HEK293T (cell line): Measurements from ENCODE around the gene POMT1.

ENCODE experiments used
- CTCF ChIA-PET: fragments of 350-600 bp; formaldehyde crosslinking; extraction: SDS; loops from one replicate; lab custom pipeline; 2021; ENCODE audit warnings: antibody characterized with exemption, inconsistent platforms; lab: Yijun Ruan, JAX
- POLR2A ChIA-PET: fragments of 350-600 bp; formaldehyde crosslinking; extraction: SDS; loops from one replicate; lab custom pipeline; 2020; ENCODE audit warnings: antibody characterized with exemption, inconsistent platforms; lab: Yijun Ruan, JAX
- DNase-seq: peaks from one replicate; pipeline ENCODE4 v3.0.0; 2012; ENCODE audit warnings: mixed read lengths; ENCODE audit errors: extremely low spot score
- ARNT ChIP-seq: fragments of 450-650 bp; IDR thresholded peaks from 2 replicates; pipeline ENCODE4 v1.6.1; 2017; ENCODE audit warnings: mild to moderate bottlenecking
- BHLHE40 ChIP-seq: fragments of 450-650 bp; IDR thresholded peaks from 2 replicates; pipeline ENCODE4 v1.6.1; 2016; ENCODE audit warnings: mild to moderate bottlenecking, moderate library complexity, borderline replicate concordance
- CTBP1 ChIP-seq: fragments of 450-650 bp; IDR thresholded peaks from 2 replicates; pipeline ENCODE4 v1.6.1; 2016; ENCODE audit warnings: borderline replicate concordance
- ELF4 ChIP-seq: fragments of 450-650 bp; IDR thresholded peaks from 2 replicates; pipeline ENCODE4 v1.6.1; 2017; ENCODE audit warnings: antibody characterized with exemption
- FOXA1 ChIP-seq: fragments of 450-650 bp; IDR thresholded peaks from 2 replicates; pipeline ENCODE4 v1.6.1; 2016; ENCODE audit warnings: mild to moderate bottlenecking
- FOXK2 ChIP-seq: fragments of 450-650 bp; IDR thresholded peaks from 2 replicates; pipeline ENCODE4 v1.6.1; 2016; ENCODE audit warnings: mild to moderate bottlenecking
- FOXM1 ChIP-seq: fragments of 450-650 bp; IDR thresholded peaks from 2 replicates; pipeline ENCODE4 v1.6.1; 2017; ENCODE audit warnings: mild to moderate bottlenecking, borderline replicate concordance
- HDGF ChIP-seq: fragments of 450-650 bp; IDR thresholded peaks from 2 replicates; pipeline ENCODE4 v1.6.1; 2017; ENCODE audit warnings: antibody characterized with exemption, borderline replicate concordance
- L3MBTL2 ChIP-seq: fragments of 450-650 bp; conservative IDR thresholded peaks from 2 replicates; pipeline ENCODE4 v1.6.1; 2016; ENCODE audit warnings: mild to moderate bottlenecking
- LEF1 ChIP-seq: fragments of 450-650 bp; IDR thresholded peaks from 2 replicates; pipeline ENCODE4 v1.6.1; 2017; ENCODE audit warnings: mild to moderate bottlenecking, borderline replicate concordance
- NFRKB ChIP-seq: fragments of 450-650 bp; IDR thresholded peaks from 2 replicates; pipeline ENCODE4 v1.6.1; 2016; ENCODE audit warnings: mild to moderate bottlenecking, moderate library complexity
- SP1 ChIP-seq: fragments of 450-650 bp; IDR thresholded peaks from 2 replicates; pipeline ENCODE4 v1.6.1; 2017
- SUZ12 ChIP-seq: fragments of 450-650 bp; IDR thresholded peaks from 2 replicates; pipeline ENCODE4 v1.6.1; 2016; ENCODE audit warnings: mild to moderate bottlenecking
- TARDBP ChIP-seq: fragments of 450-650 bp; IDR thresholded peaks from 2 replicates; pipeline ENCODE4 v1.6.1; 2016
- ZNF384 ChIP-seq: fragments of 450-650 bp; IDR thresholded peaks from 2 replicates; pipeline ENCODE4 v1.6.1; 2016
- TF ChIP-seq, protein P1 (sequence below): fragments of 450-650 bp; IDR thresholded peaks from 2 replicates; pipeline ENCODE4 v1.6.1; 2016

The POMT1 gene

DNA sequence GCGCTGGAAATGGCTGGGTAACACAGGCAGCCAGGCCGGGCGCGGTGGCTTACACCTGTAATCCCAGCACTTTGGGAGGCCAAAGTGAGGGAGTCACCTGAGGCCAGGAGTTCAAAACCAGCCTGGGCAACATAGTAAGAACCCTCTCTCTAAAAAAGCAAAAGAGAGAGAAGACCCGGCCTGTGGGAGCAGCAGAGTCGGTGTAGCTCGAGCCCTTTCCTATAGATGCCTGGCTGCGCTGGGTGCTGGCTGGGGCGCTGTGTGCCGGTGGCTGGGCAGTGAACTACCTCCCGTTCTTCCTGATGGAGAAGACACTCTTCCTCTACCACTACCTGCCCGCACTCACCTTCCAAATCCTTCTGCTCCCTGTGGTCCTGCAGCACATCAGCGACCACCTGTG, 19.1 kb downstream of the POMT1 start:
- POLR2A ChIA-PET, result no interaction called here
- TF ChIP-seq FOXK2, result no peak
- no peak for TF ChIP-seq SP1
- TF ChIP-seq ARNT, result no peak
- no peak for TF ChIP-seq SUZ12
- DNase-seq, result no peak
- CTCF ChIA-PET, result no interaction called here

DNA sequence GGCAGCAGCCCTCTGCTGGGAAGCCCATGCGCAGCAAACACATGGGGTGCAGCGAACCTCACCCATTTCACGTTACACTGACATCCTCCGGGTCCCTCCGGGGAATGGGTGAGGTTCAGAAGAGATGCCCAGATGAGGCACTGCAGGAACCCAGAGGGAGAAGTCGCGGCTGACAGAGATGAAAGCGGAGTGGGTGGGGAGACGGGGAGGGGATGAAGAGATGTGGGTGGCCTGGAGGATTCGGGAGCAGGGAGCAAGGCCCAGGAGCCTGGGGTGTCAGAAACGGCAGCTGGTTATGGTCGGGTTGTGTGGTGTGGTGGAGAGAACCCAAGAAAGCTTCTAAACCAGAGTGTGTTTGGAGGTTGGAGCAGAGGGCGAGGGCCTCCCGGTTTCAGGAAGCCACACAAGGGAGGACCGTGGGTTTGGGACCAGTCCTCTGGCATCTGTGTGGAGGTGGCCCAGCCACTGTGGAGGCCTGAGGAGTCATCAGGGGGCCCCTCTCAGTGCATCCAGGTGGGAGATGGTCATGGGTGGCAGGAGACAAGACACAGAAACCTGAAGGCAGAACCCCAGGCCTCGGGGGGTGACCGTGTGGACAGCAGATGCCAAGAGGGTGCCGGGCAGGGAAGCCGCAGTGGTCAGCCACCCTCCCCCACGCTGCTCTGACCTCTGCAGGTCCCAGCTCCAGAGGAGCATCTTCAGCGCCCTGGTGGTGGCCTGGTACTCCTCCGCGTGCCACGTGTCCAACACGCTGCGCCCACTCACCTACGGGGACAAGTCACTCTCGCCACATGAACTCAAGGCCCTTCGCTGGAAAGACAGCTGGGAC, 19.8 kb downstream of the POMT1 start:
- CTCF ChIA-PET, result no interaction called here
- no peak for DNase-seq
- TF ChIP-seq FOXM1 (no peak), FOXK2 (no peak), SP1 (no peak), ZNF384 (no peak), CTBP1 (no peak), FOXA1 (no peak), LEF1 (no peak)
- POLR2A ChIA-PET, result interaction anchor here (1.2 to 1.6 kb wide), 2 partner anchors 19 to 24 kb away, joined by 3 read pairs; no protein-coding TSS in a partner anchor

DNA sequence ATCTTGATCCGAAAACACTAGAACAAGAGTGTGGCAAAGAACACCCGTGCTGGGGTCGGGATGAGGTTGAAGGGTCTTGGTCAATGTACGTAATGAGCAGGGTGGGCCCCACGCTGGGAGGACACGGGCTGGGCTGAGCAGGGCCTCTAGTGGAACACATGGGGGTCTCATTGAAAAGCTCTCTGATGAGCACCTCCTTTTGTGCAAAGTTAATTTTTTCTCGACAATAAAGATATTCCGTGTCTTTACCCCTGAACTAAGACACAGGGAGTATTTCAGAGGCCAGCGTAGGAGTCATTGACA, 20.3 kb downstream of the POMT1 start:
- ChIA-PET POLR2A (interaction anchor here (1.2 to 1.6 kb wide), 2 partner anchors 20 to 23 kb away, joined by 3 read pairs; no protein-coding TSS in a partner anchor), CTCF (no interaction called here)
- no peak for TF ChIP-seq FOXA1
- TF ChIP-seq FOXK2, result no peak
- TF ChIP-seq ELF4, result no peak
- TF ChIP-seq BHLHE40, result no peak

DNA sequence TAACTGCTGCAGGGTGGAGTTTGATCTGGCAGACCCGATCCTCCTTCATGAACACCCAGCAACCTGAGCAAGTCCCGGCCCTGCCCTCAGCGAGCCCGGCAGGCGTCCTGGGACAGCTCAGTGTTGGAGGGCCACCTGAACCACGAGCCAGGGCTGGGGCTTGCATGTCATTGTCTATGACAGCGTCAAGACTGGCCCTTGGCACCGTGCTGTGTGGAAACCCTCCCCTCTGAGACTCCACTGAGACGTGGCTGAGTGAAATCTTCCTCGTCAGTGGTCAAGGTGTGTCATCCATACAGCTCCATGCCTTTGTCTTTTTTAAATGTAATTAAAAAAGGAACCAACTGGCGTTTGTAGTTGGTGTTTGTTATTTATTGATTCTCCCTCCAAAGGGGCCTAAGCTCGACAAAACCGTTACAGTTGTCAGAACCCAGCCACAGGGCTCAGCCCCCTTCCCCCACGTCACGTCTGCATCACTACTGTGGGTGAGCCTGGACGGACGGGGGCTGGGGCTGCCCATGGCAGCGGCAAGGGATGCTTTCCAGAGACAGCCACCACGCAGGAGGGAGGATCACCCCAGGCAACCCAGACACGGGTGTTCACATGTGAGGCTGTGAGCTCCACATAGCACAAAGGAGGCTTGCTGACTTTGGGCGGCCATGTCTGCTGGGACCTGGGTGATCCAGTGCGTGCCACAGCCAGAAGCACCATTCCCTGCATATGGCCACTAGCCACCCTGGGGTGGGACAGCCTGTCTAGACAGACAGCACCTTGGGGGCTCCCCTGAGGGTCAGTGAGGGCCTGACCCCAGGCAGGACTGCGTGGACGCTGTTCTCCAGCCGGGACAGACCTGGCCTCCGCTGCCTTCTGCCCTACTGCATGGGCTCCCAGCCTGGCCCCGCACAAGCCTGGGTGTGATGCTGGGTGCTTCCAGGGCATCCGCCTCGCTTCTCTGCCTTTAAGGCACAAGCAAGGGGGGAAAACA, 21.0 kb downstream of the POMT1 start:
- no peak for DNase-seq
- ChIA-PET POLR2A (interaction anchor here (1.2 to 1.6 kb wide), 2 partner anchors 20 to 23 kb away, joined by 3 read pairs; no protein-coding TSS in a partner anchor), CTCF (no interaction called here)
- TF ChIP-seq SP1, result no peak
- no peak for TF ChIP-seq FOXK2
- TF ChIP-seq L3MBTL2, result no peak
- TF ChIP-seq LEF1, result no peak
- no peak for TF ChIP-seq NFRKB
- TF ChIP-seq ELF4, result no peak
- TF ChIP-seq ZNF384, result no peak
- no peak for TF ChIP-seq TARDBP
- TF ChIP-seq HDGF, result no peak
- TF ChIP-seq CTBP1, result no peak
- no peak for TF ChIP-seq FOXM1
- no peak for TF ChIP-seq FOXA1
- no peak for TF ChIP-seq ARNT

More for the DNA sequence above, 20.3 kb downstream of the POMT1 start:
- no peak for DNase-seq

DNA sequence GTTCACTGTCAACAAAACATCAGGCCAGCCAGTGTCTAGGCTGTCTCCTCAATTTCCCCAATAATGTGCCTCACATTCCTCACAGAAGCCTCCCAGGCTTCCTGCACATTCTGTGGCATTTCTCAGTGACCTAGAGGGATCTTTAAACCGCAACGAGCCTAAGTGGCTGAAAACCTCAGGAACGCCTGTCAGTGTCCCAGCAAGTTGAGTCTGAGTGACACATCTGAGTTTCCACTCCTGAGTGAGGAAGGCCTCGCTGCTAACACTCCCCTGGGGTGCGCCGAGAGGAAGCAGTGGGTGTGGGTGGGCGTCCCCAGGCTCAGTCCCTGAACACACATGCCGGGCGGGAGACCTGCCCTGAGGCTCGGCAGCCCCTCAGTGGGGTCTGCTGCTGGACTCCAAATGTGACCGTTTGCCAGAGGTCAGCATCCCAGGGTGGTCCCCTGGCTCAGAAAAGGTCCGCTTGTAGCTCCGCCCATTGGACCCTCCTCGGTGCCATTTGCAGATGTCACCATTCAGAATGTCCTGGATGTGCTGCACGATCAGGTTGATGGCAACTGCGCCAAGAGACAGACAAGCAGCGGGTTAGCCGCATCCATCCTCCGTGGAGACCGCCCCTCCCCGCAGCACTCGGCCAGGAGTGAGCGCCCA, 22.1 kb downstream of the POMT1 start:
- no peak for TF ChIP-seq FOXK2
- TF ChIP-seq CTBP1, result no peak
- TF ChIP-seq FOXA1, result no peak
- no peak for TF ChIP-seq BHLHE40
- TF ChIP-seq, protein P1, sequence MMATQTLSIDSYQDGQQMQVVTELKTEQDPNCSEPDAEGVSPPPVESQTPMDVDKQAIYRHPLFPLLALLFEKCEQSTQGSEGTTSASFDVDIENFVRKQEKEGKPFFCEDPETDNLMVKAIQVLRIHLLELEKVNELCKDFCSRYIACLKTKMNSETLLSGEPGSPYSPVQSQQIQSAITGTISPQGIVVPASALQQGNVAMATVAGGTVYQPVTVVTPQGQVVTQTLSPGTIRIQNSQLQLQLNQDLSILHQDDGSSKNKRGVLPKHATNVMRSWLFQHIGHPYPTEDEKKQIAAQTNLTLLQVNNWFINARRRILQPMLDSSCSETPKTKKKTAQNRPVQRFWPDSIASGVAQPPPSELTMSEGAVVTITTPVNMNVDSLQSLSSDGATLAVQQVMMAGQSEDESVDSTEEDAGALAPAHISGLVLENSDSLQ, result no peak
- no peak for TF ChIP-seq LEF1
- TF ChIP-seq HDGF, result no peak
- no peak for TF ChIP-seq L3MBTL2
- no peak for TF ChIP-seq FOXM1
- no peak for TF ChIP-seq ZNF384
- no peak for TF ChIP-seq SP1
- no peak for TF ChIP-seq ELF4
- TF ChIP-seq ARNT, result no peak
- TF ChIP-seq NFRKB, result no peak
- DNase-seq, result no peak
- CTCF ChIA-PET, result no interaction called here
- POLR2A ChIA-PET, result no interaction called here

DNA sequence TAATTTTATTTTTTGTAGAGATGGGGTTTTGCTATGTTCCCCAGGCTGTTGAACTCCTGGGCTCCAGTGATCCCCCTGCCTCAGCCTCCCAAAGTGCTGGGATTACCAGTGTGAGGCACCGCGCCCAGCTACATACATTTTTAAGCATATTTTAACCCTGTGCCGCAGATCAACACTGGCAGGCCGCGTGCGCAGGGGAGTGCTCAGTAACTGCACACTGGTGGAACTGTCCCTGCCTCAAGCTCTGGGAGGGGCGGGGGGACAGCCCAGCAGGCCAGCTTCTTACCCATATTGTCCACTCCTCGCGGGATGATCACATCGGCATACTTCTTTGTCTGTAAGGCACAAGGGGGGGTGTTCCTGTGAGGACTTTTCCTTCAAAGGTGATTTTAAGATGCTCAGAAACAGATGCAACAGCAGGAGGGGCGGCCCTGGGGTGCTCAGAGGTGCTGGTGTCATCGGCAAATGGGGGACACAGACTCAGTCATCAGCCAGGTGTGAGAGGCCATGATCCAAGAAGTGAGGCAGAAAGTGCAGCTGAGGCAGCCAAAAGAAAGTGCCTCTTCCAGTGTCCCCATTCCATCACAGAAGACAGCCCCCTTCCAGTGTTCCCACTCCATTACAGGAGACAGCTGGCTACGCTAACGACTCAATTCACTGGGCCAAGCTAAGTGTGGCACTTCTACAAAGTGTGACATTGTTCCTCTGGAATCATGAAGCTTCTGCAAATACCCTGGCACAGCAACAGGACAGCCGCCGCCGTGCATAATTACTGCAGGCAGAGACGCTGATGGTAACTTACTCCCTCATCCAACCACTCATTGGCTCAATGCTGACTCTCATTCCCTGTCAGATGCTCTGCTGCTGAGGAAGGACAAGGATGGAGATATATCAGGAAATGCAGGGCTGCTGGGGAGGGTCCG, 23.2 kb downstream of the POMT1 start:
- POLR2A ChIA-PET, result no interaction called here
- DNase-seq, result no peak
- CTCF ChIA-PET, result no interaction called here
- no peak for TF ChIP-seq FOXA1
- TF ChIP-seq SP1, result no peak
- no peak for TF ChIP-seq HDGF
- no peak for TF ChIP-seq FOXK2
- no peak for TF ChIP-seq CTBP1
- no peak for TF ChIP-seq ELF4
- no peak for TF ChIP-seq LEF1
- TF ChIP-seq ZNF384, result no peak
- TF ChIP-seq L3MBTL2, result no peak
- TF ChIP-seq TARDBP, result no peak
- no peak for TF ChIP-seq BHLHE40
- TF ChIP-seq SUZ12, result no peak
